Activated naive CD4-positive, alpha-beta T cell treated with Interleukin-2 at 50 U/mL for 16 hours (primary cell): ENCODE measurements around the gene KIFC1.
"Not testable (repeated sequence)": the region's sequence is repeated elsewhere in the genome, so short reads cannot be mapped to it uniquely, and the experiment has no call there.

Experiments used
- DNase-seq: peaks from one replicate; pipeline ENCODE4 v3.0.0-alpha.2; 2020

KIFC1 gene, protein sequence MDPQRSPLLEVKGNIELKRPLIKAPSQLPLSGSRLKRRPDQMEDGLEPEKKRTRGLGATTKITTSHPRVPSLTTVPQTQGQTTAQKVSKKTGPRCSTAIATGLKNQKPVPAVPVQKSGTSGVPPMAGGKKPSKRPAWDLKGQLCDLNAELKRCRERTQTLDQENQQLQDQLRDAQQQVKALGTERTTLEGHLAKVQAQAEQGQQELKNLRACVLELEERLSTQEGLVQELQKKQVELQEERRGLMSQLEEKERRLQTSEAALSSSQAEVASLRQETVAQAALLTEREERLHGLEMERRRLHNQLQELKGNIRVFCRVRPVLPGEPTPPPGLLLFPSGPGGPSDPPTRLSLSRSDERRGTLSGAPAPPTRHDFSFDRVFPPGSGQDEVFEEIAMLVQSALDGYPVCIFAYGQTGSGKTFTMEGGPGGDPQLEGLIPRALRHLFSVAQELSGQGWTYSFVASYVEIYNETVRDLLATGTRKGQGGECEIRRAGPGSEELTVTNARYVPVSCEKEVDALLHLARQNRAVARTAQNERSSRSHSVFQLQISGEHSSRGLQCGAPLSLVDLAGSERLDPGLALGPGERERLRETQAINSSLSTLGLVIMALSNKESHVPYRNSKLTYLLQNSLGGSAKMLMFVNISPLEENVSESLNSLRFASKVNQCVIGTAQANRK

DNA sequence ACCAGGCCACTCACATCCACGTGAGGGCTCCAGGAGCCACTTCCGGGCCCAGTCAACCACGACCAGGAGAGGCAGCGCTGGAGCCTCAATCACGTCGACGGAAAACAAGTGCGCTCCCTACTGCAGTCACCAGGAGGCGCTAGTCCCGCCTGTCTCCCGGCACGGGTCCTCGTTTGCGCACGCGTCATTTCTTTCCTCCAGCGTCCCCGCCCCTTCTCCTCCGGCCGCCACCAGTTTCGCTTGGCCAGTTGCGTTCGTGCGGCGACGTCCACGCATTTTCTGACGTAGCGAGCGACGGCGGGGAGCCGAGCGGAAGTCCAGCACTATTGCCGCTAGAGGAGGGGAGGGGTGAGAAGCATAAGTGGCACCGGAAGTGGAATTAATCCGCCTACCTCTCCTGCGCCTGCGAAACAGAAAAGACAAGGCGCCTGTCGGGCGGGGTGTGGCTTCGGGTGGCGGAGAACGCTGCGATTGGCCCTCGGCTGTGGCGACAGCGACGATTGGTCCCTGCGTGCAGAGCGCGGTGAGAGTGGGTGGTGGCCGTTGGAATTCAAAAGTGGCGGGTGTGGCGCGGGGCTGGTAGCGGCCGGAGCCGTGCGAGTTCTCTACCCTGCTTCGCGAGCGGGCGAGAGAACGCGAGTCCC lies at the start of gene KIFC1:
TSS of gene KIFC1 (plus strand) at position 546 of the 644 bp plus-strand sequence. CDS start 163 bp downstream, outside the sequence.
- DNase-seq: peak; percentile 99

DNA sequence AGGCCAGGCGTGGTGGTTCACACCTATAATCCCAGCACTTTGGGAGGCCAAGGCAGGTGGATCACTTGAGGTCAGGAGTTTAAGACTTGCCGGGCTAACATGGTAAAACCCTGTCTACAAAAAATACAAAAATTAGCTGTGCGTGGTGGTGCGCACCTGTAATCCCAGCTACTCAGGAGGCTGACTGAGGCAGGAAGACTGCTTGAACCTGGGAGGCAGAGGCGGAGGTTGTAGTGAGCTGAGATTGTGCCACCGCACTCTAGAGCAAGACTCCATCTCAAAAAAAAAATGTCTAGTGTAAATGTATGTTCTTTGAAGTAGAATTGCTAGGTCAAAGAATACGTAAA lies 48.0 kb upstream of the KIFC1 start:
- not testable (repeated sequence) for DNase-seq

DNA sequence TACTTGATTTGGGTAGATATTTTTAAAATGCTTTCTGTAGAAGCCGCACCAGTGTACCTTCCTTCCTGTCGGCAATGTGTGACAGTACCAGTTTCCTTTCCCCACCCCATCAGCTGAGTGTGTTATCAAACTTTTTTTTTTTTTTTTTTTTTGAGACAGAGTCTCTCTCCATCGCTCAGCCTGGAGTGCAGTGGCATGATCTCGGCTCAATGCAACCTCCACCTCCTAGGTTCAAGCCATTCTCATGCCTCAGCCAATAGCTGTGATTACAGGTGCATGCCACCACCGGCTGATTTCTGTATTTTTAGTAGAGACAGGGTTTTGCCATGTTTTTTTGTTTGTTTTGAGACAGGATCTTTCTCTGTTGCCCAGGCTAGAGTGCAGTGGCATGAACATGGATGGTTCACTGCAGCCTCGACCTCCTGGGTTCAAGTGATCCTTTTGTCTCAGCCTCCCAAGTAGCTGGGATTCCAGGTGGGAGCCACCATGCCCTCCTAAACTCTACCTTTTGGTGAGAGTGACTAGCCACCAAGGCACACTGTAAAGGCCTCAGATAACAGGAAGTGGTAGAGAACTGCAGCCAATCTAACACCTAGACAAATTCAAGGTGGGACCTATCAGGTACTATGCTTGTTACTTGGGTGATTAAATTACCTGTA lies 47.5 kb upstream of the KIFC1 start:
- DNase-seq: peak; percentile 40

DNA sequence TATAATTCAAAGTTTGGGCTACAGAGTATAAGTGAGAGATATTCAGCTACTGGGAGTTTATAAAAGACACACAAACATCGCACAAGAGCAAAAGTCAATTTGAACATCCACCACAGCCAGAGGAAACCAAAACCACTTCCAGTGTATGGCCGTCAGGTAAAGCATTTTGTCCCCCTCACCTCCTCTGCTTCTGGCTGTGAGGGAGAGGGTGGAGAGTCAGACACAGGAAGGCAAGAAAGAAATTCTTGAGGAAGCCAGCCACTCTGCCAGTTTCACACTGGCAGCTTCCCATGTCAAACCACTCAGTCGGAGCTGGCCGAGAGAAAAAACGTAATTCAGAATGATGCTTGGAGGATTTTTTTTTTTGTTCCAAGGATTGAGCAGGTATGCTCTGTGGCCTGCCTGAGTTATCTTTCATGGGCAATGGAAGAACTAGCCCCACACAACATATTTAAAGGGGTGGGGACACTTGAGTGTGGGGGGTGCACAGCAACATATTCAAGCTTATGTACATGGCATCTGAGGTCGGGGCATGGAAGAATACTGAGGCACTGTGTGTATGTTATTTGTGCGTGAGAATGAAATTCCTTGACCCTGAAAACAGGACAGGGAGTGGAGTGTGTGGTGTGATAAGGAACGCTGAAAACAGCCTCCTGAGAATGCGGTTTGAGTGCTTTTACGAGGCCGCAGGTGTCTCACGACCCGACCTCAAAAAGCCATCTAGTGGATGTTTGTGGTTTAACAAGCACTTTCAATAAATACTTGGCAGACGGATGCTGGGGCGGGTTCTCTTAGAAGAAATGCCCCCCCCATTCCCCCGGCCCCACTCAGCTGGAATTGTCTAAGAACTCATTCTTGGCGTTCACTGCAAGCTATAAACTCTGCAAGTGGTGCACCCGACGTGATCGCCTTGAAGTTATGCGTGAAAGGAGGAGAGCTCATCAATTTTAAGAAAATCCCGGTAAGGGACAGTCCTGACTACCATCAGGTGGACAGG lies 46.6 kb upstream of the KIFC1 start:
- DNase-seq: peak; percentile 63

DNA sequence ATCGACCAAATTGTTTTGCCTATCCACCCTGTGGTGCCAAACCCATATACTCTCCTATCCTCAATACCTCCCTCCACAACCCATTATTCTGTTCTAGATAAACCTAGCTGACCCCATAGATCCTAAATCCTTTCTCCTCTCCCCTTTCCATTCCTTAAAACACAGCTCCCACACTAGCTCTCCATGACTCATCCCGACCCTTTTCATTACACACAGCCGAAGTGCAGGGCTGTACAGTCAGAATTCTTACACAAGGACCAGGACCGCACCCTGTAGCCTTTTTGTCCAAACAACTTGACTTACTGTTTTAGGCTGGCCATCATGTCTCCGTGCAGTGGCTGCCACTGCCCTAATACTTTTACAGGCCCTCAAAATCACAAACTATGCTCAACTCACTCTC lies 44.7 kb upstream of the KIFC1 start:
- not testable (repeated sequence) for DNase-seq

DNA sequence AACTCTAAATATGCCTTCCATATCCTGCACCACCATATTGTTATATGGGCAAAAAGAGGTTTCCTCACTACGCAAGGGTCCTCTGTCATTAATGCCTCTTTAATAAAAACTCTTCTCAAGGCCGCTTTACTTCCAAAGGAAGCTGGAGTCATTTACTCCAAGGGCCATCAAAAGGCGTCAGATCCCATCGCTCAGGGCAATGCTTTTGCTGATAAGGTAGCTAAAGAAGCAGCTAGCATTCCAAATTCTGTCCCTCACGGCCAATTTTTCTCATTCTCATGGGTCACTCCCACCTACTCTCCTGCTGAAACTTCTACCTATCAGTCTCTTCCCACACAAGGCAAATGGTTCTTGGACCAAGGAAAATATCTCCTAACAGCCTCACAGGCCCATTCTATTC lies 43.8 kb upstream of the KIFC1 start:
- DNase-seq: no peak

DNA sequence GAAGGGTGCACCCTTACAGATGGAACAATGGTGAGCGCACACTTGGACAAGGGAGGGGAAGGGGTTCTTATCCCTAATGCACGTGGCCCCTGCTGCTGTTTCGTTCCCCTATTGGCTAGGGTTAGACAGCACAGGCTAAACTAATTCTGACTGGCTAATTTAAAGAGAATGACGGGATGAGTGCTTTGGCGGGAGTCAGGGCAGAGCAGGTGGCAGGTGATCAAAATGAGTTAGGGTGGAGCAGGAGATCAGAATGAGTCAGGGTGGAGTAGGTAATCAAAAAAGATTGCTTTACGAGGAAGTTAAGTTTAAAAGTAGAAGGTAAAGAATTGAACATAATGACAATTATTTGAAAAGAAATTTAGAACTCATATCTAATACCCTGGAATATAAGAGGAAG lies 35.8 kb upstream of the KIFC1 start:
- not testable (repeated sequence) for DNase-seq

DNA sequence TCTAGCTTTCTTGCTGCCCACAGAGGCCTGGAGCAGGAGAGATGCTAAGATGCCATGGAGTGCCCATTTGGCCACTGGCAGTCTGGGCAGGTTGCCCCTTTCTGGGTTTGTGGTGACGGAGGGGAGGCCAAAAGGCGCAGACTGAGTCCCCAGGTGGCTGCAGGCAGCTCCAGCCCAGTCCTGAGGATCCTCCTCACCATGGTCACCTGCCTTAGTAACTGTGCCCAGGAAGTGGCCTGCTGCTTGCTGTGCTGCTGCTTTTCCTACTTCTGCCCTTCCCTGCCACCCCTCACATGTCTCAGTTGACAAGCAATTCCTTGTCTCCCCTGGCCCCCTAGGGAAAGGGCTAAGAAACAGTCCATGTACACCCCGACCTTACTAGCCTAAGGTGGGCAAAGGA lies 35.3 kb upstream of the KIFC1 start:
- DNase-seq: no peak

DNA sequence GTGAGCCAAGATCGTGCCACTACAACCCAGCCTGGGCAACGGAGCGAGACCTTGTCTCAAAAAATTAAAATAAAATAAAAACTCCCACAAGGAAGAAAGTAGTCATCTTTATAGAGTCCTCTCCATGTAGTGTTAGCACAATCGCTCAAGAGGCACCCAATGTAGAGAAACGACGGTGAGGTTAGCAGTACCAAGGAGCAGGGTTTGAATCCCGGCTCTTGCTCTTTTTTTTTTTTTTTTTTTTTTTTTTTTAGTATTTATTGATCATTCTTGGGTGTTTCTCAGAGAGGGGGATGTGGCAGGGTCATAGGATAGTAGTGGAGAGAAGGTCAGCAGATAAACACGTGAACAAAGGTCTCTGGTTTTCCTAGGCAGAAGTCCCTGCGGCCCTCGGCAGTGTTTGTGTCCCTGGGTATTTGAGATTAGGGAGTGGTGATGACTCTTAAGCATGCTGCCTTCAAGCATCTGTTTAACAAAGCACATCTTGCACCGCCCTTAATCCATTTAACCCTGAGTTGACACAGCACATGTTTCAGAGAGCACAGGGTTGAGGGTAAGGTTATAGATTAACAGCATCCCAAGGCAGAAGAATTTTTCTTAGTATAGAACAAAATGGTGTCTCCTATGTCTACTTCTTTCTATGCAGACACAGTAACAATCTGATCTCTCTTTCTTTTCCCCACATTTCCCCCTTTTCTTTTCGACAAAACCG lies 34.3 kb upstream of the KIFC1 start:
- DNase-seq: not testable (repeated sequence)

DNA sequence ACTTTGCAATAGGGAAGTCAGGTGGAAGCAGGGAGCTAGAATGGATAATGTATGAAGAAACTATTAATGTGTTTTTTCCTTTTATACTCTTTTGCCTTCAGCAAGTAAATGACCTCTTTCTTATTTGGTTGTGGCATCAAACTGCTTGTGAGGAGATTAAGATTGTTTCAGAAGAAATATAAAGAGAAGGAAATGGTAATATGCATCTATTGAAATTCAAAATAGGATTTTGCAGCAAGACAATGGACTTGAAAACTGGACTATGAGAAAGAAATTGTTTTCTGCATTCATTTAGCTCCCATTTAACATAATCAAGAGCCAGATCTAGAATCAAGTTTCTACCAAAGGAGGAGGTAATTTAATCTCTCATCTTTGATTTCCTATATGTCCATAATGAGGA lies 32.3 kb upstream of the KIFC1 start:
- DNase-seq: no peak

DNA sequence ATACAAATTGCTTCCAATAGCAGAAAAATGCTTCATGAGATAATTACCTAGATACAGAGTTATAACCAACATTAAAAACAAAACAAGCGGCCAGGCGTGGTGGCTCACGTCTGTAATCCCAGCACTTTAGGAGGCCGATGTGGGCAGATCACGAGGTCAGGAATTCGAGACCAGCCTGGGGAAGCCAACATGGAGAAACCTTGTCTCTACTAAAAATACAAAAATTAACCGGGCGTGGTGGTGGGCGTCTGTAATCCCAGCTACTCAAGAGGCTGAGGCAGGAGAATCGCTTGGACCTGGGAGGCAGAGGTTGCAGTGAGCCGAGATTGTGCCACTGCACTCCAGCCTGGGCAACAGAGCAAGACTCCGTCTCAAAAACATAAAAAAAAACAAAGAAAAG lies 28.1 kb upstream of the KIFC1 start:
- not testable (repeated sequence) for DNase-seq

DNA sequence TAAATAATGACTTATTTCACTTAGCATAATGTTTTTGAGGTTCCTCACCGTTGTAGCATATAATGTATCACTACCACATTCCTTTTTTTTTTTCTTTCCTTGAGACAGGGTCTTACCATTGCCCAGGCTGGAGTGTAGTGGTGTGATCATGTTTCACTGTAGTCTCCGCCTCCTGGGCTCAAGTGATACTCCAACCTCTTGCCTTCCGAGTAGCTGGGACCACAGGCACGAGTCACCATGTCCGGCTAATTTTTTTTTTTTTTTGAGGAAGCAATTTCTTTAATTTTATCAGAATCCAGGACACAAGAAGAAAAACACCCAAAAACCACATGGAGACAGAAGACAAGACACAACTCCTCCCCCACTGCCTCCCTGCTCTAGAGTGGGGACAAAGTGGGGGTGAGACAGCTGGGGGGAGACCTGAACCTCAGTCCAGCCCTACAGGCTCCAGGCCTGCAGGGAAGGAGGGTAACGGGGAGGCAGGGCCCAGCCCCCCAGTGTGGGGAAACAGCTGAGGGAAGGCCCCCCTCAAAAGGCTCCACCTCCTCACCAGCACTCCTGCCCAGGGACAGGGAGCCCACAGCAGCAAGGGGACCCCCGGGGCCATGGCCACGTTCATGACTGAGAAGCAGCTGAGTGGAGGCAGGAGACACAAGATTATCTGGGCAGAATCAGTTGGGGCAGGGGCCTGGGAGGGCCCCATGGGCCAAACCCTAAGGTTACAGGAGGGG lies 27.0 kb upstream of the KIFC1 start:
- DNase-seq: not testable (repeated sequence)

DNA sequence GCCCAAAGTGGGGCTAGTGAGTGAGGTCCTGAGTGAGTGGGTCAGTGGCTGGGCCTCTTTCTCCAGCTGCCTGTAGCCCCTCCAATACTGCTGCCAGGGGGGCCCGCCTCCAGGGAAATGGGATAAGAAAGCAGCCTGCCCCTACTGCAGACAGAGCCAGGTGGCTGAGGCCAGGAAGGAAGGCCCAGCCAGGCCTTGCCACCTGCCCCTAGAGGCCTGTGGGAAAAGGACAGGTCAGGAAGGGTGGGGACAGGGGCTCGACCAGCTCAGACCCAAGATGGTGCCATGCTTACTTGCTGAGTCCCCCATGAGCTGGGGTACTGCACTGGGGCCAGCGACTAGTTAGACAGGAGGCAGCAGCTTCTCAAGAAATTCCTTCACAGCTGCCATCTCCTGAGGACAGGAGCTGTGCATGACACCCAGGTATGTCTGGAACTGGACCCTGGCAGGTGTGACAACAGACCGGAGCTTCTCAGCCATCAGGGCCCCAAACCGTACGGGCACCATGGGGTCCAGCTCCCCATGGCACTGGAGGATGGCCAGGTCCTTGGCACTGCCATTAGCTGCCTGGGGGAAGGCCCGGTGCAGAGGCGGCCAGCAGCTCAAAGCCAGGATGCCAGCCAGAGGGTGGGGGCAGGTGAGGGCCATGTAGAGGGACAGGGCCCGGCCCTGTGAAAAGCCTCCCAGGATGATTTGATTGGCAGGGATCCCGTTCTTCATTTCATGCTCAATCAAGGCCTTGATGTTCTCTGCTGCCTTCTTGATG lies 26.2 kb upstream of the KIFC1 start:
- not testable (repeated sequence) for DNase-seq

DNA sequence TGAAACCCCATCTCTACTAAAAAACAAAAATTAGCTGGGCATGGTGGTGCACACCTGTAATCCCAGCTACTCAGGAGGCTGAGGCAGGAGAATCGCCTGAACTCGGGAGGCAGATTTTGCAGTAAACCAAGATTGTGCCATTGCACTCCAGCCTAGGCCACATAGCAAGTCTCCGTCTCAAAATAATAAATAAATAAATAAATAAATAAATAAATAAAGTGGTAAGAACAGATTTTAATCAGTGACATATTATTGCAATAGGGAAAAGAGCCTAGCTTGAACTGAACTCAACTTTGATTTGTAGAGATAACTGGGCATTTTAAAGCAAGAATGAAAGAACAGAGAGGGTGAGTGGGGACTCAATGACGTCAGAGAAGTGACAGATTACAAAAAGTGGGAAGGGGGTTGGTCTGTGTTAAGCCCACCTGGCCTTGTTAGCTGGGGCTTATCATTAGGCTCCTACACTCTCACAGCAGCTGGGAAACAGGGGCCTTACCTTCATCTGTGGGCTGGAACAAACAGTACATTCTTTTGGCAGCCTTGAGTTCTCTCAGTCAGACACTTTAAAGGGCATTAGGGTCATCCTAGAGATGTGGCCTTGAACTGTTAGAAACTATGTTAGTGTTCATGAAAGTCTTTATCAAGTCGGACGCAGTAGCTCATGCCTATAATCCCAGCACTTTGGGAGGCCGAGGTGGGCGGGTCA lies 24.5 kb upstream of the KIFC1 start:
- no peak for DNase-seq

DNA sequence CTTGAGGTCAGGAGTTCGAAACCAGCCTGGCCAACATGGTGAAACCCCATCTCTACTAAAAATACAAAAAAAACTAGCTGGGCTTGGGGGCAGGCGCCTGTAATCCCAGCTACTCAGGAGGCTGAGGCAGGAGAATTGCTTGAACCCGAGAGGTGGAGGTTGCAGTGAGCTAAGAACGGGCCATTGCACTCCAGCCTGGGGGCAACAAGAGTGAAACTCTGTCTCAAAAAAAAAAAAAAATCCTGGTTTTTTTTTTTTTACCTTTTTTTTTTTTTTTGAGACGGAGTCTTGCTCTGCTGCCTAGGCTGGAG lies 24.0 kb upstream of the KIFC1 start:
- not testable (repeated sequence) for DNase-seq

DNA sequence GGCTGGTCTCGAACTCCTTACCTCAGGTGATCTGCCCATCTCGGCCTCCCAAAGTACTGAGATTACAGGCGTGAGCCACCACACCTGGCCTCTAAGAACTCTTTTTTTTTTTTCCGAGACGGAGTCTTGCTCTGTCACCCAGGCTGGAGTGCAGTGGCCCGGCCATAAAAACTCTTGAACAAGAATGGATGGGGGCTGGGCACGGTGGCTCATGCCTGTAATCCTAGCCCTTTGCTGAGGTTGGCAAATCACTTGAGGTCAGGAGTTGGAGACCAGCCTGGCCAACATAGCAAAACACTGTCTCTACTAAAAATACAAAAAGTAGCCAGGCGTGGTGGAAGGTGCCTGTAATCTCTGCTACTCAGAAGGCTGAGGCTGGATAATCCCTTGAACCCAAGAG lies 19.7 kb upstream of the KIFC1 start:
- DNase-seq: not testable (repeated sequence)

DNA sequence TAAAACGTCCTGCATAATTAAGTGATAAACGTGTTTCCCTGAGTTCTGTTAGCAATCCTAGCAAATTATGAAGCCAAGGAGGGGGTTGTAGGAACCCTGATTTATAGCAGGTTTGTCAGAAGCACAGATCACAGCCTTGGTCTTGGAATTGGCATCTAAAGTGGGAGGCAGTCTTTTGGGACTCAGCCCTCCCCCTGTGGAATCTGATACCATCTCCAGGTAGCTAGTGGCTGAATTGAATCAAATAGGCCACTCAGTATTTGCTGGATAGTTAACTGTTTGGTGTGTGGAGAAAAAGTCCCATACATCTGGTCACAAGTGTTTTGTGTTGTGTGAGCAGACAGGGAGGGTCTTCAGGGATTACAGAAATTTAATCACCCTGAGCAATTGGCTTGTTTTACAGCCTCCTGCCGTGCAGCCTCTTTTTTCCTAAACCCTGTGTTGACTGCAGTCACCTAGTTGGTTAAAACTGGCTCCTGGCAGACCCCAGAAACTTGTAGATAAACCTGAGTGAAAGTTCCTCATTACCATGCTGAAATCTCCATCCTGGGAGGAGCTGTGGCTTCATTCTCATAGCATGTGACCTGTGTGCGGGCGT lies 19.0 kb upstream of the KIFC1 start:
- DNase-seq: no peak

DNA sequence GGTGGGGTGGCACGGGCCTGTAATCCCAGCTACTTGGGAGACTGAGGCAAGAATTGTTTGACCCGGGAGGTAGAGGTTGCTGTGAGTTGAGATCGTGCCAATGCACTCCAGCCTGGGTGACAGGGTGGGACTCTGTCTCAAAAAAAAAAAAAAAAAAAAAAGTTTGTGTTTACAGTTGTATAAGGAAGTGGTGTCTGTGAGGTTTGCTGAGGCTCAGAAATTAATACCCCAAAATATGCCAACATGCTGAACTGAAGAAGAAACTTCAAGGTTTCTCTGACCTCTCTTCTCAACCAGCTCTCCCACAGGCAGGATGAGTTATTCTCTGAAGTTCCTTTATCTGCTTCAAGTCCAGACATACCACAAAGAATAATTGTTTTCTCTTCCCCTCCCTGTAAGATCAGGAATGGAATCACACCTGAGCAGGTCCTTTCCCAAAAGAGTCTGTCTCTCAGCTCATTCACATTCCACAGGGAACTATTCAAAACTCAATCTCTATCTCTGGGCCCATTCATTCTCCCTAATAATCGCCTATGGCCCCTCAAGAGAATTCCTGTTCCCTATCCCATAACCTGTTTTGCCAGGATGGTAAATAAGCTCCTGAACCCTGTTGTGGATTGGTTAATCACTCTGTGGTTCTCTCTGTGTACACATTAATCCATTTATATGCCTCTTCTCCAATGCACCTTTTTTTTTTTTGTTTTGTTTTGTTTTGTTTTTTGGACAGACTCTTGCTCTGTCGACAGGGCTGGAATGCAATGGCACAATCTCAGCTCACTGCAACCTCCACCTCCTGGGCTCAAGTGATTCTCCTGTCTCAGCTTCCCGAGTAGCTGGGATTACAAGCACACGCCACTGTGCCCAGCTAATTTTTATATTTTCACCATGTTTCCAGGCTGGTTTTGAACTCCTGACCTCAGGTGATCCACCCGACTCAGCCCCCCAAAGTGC lies 17.4 kb upstream of the KIFC1 start:
- no peak for DNase-seq
